ENCODE results near the gene PEDS1.

PEDS1 gene

GRCh38 chr20:50146214-50146613 is 7.3 kb downstream of the PEDS1 start:
- TF ChIP-seq TAF1 (IDR thresholded peaks at IDR 0.05; ENCODE audit: borderline replicate concordance, insufficient read depth, low read length) (no peak), REST (IDR thresholded peaks at IDR 0.05; ENCODE audit: insufficient read depth in 1 of 2, low read depth in 2 of 2, low read length in 2 of 2) (no peak), POLR2AphosphoS5 (IDR thresholded peaks at IDR 0.05; ENCODE audit: low read depth, low read length) (no peak), FOXP2 (optimal IDR thresholded peaks at IDR 0.05; ENCODE audit: borderline replicate concordance, extremely low read depth, extremely low read length, insufficient read depth) (no peak), SIN3A (IDR thresholded peaks at IDR 0.05; ENCODE audit: borderline replicate concordance, insufficient read depth, low read length) (no peak)

- TF ChIP-seq FOXP2 (optimal IDR thresholded peaks at IDR 0.05; ENCODE audit: borderline replicate concordance, extremely low read depth, extremely low read length, insufficient read depth), result no peak
- no peak for TF ChIP-seq REST (IDR thresholded peaks at IDR 0.05; ENCODE audit: insufficient read depth in 1 of 2, low read depth in 2 of 2, low read length in 2 of 2)
- no peak for TF ChIP-seq TAF1 (IDR thresholded peaks at IDR 0.05; ENCODE audit: borderline replicate concordance, insufficient read depth, low read length)
- no peak for TF ChIP-seq POLR2AphosphoS5 (IDR thresholded peaks at IDR 0.05; ENCODE audit: low read depth, low read length)
- TF ChIP-seq SIN3A (IDR thresholded peaks at IDR 0.05; ENCODE audit: borderline replicate concordance, insufficient read depth, low read length), result no peak
Measured at GRCh38 chr20:50145566-50145965, 8.0 kb downstream of the PEDS1 start.

GRCh38 chr20:50144362-50144761 is 9.2 kb downstream of the PEDS1 start:
- TF ChIP-seq SIN3A (IDR thresholded peaks at IDR 0.05; ENCODE audit: borderline replicate concordance, insufficient read depth, low read length) (no peak), POLR2AphosphoS5 (IDR thresholded peaks at IDR 0.05; ENCODE audit: low read depth, low read length) (no peak), REST (IDR thresholded peaks at IDR 0.05; ENCODE audit: insufficient read depth in 1 of 2, low read depth in 2 of 2, low read length in 2 of 2) (no peak), TAF1 (IDR thresholded peaks at IDR 0.05; ENCODE audit: borderline replicate concordance, insufficient read depth, low read length) (no peak), FOXP2 (optimal IDR thresholded peaks at IDR 0.05; ENCODE audit: borderline replicate concordance, extremely low read depth, extremely low read length, insufficient read depth) (no peak)

- TF ChIP-seq SIN3A (IDR thresholded peaks at IDR 0.05; ENCODE audit: borderline replicate concordance, insufficient read depth, low read length), result no peak
- TF ChIP-seq FOXP2 (optimal IDR thresholded peaks at IDR 0.05; ENCODE audit: borderline replicate concordance, extremely low read depth, extremely low read length, insufficient read depth), result no peak
- TF ChIP-seq TAF1 (IDR thresholded peaks at IDR 0.05; ENCODE audit: borderline replicate concordance, insufficient read depth, low read length), result no peak
- no peak for TF ChIP-seq POLR2AphosphoS5 (IDR thresholded peaks at IDR 0.05; ENCODE audit: low read depth, low read length)
- TF ChIP-seq REST (IDR thresholded peaks at IDR 0.05; ENCODE audit: insufficient read depth in 1 of 2, low read depth in 2 of 2, low read length in 2 of 2), result no peak
Measured at GRCh38 chr20:50142812-50143211, 10.7 kb downstream of the PEDS1 start.

Data from PFSK-1 (cell line).